CD4-positive, CD25-positive, alpha-beta regulatory T cell (primary cell): ENCODE data around the gene AKNAD1. TPM values are rescaled to one million over a fixed set of nuclear protein-coding genes. Genes with fewer than 3 reads are reported as not detected.

Source experiments
- ATAC-seq, 2 donors: fragments of 150-1000 bp; cut with Tn5 transposase; one replicate each; pipeline ENCODE4 v1.10.0; 2021; ENCODE audit warnings: low read depth in 2 of 2, moderate number of reproducible peaks in 2 of 2, moderate library complexity in 1 of 2
- DNase-seq, 3 donors: peaks; one replicate each; pipeline versions ENCODE4 v3.0.0 to v3.0.0-alpha.2; 2012 to 2022; ENCODE audit warnings: mixed read lengths in 1 of 3
- H3K27ac ChIP-seq: one replicate; pipeline ENCODE4 v1.7.0; 2013; ENCODE audit warnings: mild to moderate bottlenecking, low read length; ENCODE audit not compliant: insufficient read depth, poor library complexity, severe bottlenecking
- H3K27me3 ChIP-seq: one replicate; pipeline ENCODE4 v1.7.0; 2013; ENCODE audit warnings: low read length; ENCODE audit not compliant: control insufficient read depth, insufficient read depth
- H3K36me3 ChIP-seq: one replicate; pipeline ENCODE4 v1.7.0; 2013; ENCODE audit warnings: mild to moderate bottlenecking, low read length, moderate library complexity; ENCODE audit not compliant: control insufficient read depth, insufficient read depth
- H3K4me1 ChIP-seq: 2 replicates; pipeline ENCODE4 v1.7.0; 2013; ENCODE audit warnings: mild to moderate bottlenecking, low read length; ENCODE audit not compliant: insufficient read depth, control insufficient read depth, poor library complexity, severe bottlenecking
- H3K4me3 ChIP-seq: one replicate; pipeline ENCODE4 v1.7.0; 2013; ENCODE audit warnings: low read depth, mild to moderate bottlenecking, low read length, moderate library complexity
- H3K9me3 ChIP-seq, 2 experiments: 1 replicate in 1 of 2; 2 replicates in 1 of 2; pipeline ENCODE4 v1.7.0; 2013; ENCODE audit warnings: low read length in 2 of 2, mild to moderate bottlenecking in 1 of 2, moderate library complexity in 1 of 2; ENCODE audit not compliant: control insufficient read depth in 2 of 2
- H3K27ac Mint-ChIP-seq, 3 donors: one replicate each; pipeline ENCODE4 v1.8.0; 2020 to 2022; ENCODE audit warnings: mild to moderate bottlenecking in 3 of 3, mixed read lengths in 3 of 3, moderate library complexity in 2 of 3
- H3K27me3 Mint-ChIP-seq: one replicate; pipeline ENCODE4 v1.8.0; 2022; ENCODE audit warnings: mild to moderate bottlenecking, mixed read lengths
- H3K36me3 Mint-ChIP-seq: one replicate; pipeline ENCODE4 v1.8.0; 2020; ENCODE audit warnings: mixed read lengths
- H3K4me1 Mint-ChIP-seq, 4 donors: one replicate each; pipeline ENCODE4 v1.8.0; 2020 to 2022; ENCODE audit warnings: mixed read lengths in 4 of 4, mild to moderate bottlenecking in 1 of 4
- H3K4me3 Mint-ChIP-seq, 4 donors: one replicate each; pipeline ENCODE4 v1.8.0; 2020 to 2022; ENCODE audit warnings: mild to moderate bottlenecking in 4 of 4, mixed read lengths in 4 of 4, moderate library complexity in 3 of 4
- H3K9me3 Mint-ChIP-seq, 7 donors: one replicate each; pipeline ENCODE4 v1.8.0; 2020 to 2022; ENCODE audit warnings: mixed read lengths in 7 of 7, mild to moderate bottlenecking in 3 of 7, moderate library complexity in 2 of 7
- polyA plus RNA-seq, 4 donors: library from polyadenylated mRNA; unstranded; fragments of 300-500 nt; fragmentation: Illumina TruSeq; gene quantifications; one replicate each; pipeline ENCODE4 v1.2.3, GENCODE V29; 2021
- total RNA-seq: library from RNA; stranded (reverse); gene quantifications from one replicate; pipeline ENCODE4 v1.2.3, GENCODE V29; 2022

Gene AKNAD1, protein sequence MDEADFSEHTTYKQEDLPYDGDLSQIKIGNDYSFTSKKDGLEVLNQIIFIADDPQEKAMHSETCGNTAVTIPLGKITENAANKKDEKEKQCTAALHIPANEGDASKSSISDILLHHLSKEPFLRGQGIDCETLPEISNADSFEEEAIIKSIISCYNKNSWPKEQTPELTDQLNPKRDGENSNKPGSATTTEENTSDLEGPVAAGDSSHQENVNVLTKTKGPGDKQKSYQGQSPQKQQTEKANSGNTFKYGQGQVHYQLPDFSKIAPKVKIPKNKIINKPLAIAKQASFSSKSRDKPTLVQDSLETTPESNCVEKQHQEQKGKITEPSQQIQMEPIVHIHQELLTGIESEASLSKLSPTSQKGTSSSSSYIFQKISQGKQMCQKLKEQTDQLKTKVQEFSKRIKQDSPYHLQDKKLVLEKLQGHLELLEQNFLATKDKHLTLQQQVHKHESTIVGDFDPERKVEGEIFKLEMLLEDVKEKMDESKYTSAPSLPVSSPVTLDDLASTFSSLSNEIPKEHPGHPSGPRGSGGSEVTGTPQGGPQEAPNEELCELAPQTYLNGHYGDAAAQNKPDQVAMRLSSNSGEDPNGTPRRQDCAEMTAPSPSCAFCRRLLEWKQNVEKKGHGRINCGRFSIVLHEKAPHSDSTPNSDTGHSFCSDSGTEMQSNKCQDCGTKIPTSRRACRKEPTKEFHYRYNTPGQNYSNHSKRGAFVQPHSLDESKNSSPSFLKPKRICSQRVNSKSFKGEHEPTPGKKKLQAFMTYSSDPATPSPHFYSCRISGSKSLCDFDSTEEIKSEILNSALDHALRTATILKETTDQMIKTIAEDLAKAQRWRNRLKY
- total RNA-seq, result not detected
- not detected for polyA plus RNA-seq

DNA sequence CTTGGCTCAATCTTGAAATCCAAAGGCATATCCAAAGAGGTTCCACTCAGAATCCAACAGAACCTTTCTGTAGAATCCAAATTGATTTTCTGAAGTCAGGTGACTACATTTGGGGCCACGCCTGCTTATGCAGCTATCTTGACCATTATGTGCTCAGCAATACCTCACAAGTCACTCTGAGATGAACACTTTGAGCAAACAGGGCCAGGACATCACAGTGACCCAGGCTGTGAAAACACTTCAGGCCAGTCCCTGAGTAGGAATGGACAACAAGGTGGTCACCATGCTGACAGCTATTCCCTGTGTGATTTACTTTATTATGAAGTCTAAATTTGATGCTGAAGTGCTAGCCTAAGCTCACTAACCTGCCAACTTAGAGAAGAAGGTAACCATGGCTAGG lies at the start of gene AKNAD1:
AKNAD1 (minus strand) TSS at position 101 of the 400 bp plus-strand sequence. CDS start 4,430 bp downstream, outside the sequence.
- Mint-ChIP-seq H3K27me3 (peaks cover 51% of the 10 kb centered on the region), H3K4me3 (no peak within 1 kb of the TSS)
- H3K27ac ChIP-seq, result no peak within 1 kb of the TSS

DNA sequence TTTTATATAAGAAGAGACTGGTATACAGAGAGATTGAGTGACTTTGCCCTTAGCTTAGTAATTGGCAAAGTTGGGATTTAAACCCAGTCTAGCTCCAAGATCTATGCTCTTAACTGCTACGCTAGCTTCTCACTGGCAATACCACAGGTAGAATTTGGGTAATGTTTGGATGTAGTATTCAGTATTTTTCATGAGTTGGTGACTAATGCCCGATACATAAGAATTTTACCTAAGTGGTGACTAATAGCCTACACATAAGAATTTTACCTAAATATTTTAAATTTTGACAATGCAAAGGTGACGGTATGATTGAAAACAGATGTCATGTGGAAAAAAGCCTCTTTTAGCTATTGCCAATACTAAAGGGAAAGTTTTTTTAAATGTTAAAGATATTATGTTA lies 44.2 kb upstream of the AKNAD1 start:
- no peak overlapping the region for H3K4me3 Mint-ChIP-seq
- no peaks in the 10 kb centered on the region for H3K27me3 Mint-ChIP-seq
- H3K4me1 Mint-ChIP-seq, result peaks cover 0 to 5% (median 2%) of the 10 kb centered on the region in 4 donors
- Histone ChIP-seq H3K9me3 (no peaks in the 10 kb centered on the region), H3K4me3 (no peak overlapping the region), H3K27me3 (no peaks in the 10 kb centered on the region), H3K4me1 (no peaks in the 10 kb centered on the region), H3K36me3 (no peaks in the 10 kb centered on the region), H3K27ac (no peak overlapping the region)
- no peak overlapping the region for H3K27ac Mint-ChIP-seq
- peaks cover 3% of the 10 kb centered on the region for H3K36me3 Mint-ChIP-seq
- ATAC-seq (no peak), DNase-seq (no peak)
- H3K9me3 Mint-ChIP-seq, result no peaks in the 10 kb centered on the region

More for the DNA sequence above, at the start of gene AKNAD1:
- no peak within 1 kb of the TSS for H3K27ac Mint-ChIP-seq
- H3K27me3 ChIP-seq, result peaks cover 18% of the 10 kb centered on the region
- peaks cover 0 to 9% (median 3%) of the 10 kb centered on the region in 4 donors for H3K4me1 Mint-ChIP-seq
- no peaks in the 10 kb centered on the region for H3K36me3 ChIP-seq
- H3K9me3 Mint-ChIP-seq, result peaks cover 0 to 1% (median 0%) of the 10 kb centered on the region in 7 donors
- H3K4me3 ChIP-seq, result no peak within 1 kb of the TSS
- no peaks in the 10 kb centered on the region for H3K9me3 ChIP-seq
- no peaks in the 10 kb centered on the region for H3K36me3 Mint-ChIP-seq
- H3K4me1 ChIP-seq, result no peaks in the 10 kb centered on the region
- ATAC-seq (no peak), DNase-seq (no peak)

DNA sequence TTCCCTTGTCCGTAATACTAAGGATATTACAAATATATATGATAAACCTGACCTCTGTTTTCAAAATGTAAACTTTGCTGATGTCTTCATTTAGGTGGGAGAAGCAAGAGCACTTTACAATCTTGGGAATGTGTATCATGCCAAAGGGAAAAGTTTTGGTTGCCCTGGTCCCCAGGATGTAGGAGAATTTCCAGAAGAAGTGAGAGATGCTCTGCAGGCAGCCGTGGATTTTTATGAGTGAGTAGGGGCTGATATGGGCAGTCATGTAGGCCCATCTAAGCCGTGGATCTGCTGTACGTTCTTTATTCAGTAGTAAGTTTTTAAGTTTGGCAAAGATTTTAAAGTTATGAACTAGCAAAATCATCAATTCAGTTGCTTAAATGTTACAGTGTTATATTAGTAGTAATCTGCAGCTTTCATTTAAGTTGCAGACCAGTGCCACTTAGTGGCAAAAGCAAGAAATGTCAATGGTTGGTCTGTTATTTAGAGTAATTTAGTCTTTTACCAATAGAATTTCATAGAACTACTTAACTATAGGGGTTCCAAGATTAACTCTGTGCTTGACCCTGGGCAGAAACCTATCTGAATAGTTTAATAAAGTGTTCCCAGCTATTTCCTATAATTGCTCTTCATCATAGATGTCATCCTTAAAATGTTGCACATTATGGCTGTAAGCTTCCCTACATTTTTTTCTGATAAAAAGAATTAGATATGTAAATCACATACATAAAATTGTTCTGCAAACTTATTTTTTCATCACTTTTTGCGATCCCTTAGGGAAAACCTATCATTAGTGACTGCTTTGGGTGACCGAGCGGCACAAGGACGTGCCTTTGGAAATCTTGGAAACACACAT lies 41.2 kb upstream of the AKNAD1 start:
- Mint-ChIP-seq H3K9me3 (no peaks in the 10 kb centered on the region), H3K27ac (peak overlapping the region in 1 of 3 donors; percentile 26), H3K27me3 (no peaks in the 10 kb centered on the region), H3K4me1 (peaks cover 0 to 5% (median 2%) of the 10 kb centered on the region in 4 donors), H3K36me3 (no peaks in the 10 kb centered on the region), H3K4me3 (no peak overlapping the region)
- no peaks in the 10 kb centered on the region for H3K36me3 ChIP-seq
- no peaks in the 10 kb centered on the region for H3K9me3 ChIP-seq
- H3K4me3 ChIP-seq, result no peak overlapping the region
- no peak overlapping the region for H3K27ac ChIP-seq
- peak; percentile 81 to 83 for ATAC-seq
- DNase-seq, result peak; percentile 8 to 70 (median 63)
- no peaks in the 10 kb centered on the region for H3K27me3 ChIP-seq
- no peaks in the 10 kb centered on the region for H3K4me1 ChIP-seq

DNA sequence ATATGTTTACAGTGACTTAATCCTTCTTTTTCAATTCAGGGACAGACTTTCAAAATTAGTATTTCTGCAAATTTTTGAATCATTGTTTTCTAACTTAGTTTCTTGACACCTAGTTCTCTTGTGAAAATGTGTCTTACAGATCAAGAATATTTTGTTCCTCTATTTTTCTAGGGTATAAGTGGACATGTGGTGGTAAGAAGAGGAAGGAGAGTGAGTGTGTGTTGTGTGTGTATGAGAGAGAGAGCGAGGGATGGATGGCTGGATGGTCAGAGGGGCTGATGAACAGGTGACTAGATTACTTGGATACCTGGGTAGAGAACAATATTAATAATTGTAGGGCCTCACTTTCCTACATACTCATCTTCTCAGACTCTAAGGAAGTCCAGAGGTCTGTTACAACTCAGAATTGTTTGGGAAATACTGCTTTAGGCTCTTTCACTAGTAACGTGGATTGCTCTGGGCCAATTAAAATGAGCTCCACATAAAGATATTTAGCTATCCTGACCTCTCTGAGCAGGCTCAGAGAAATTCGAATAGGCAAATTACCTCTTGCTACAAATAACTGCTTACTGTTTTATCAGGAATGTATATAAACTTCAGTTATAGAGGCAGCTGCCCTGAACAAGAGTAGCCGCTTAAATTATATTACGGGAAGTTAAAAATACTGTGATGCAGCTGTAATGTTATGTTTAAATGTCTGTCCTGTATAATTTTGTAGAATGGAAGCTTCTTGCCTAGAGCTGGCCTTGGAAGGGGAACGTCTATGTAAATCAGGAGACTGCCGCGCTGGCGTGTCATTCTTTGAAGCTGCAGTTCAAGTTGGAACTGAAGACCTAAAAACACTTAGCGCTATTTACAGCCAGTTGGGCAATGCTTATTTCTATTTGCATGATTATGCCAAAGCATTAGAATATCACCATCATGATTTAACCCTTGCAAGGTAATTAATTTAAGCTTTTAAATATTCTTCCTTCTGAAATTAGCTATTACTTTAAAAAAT lies 39.6 kb upstream of the AKNAD1 start:
- Mint-ChIP-seq H3K27ac (no peak overlapping the region), H3K4me3 (no peak overlapping the region), H3K27me3 (no peaks in the 10 kb centered on the region), H3K4me1 (peaks cover 0 to 5% (median 2%) of the 10 kb centered on the region in 4 donors), H3K9me3 (no peaks in the 10 kb centered on the region), H3K36me3 (no peaks in the 10 kb centered on the region)
- H3K4me3 ChIP-seq, result no peak overlapping the region
- H3K9me3 ChIP-seq, result no peaks in the 10 kb centered on the region
- DNase-seq (no peak), ATAC-seq (no peak)
- H3K4me1 ChIP-seq, result no peaks in the 10 kb centered on the region
- no peaks in the 10 kb centered on the region for H3K36me3 ChIP-seq
- no peak overlapping the region for H3K27ac ChIP-seq
- H3K27me3 ChIP-seq, result no peaks in the 10 kb centered on the region

- Histone ChIP-seq H3K4me3 (no peak overlapping the region), H3K27me3 (no peaks in the 10 kb centered on the region), H3K27ac (no peak overlapping the region), H3K4me1 (no peaks in the 10 kb centered on the region), H3K36me3 (no peaks in the 10 kb centered on the region), H3K9me3 (no peaks in the 10 kb centered on the region)
- Mint-ChIP-seq H3K4me3 (no peak overlapping the region), H3K27ac (no peak overlapping the region), H3K36me3 (no peaks in the 10 kb centered on the region), H3K9me3 (no peaks in the 10 kb centered on the region), H3K4me1 (peaks cover 0 to 4% (median 2%) of the 10 kb centered on the region in 4 donors), H3K27me3 (no peaks in the 10 kb centered on the region)
- DNase-seq (no peak), ATAC-seq (no peak)
Measured at GRCh38 chr1:108893141-108893530, 36.2 kb upstream of the AKNAD1 start.

GRCh38 chr1:108892356-108893140 lies 35.7 kb upstream of the AKNAD1 start:
- DNase-seq (no peak), ATAC-seq (no peak)
- Mint-ChIP-seq H3K4me1 (no peaks in the 10 kb centered on the region), H3K36me3 (no peaks in the 10 kb centered on the region), H3K27ac (no peak overlapping the region), H3K4me3 (no peak overlapping the region), H3K27me3 (no peaks in the 10 kb centered on the region), H3K9me3 (no peaks in the 10 kb centered on the region)
- Histone ChIP-seq H3K36me3 (no peaks in the 10 kb centered on the region), H3K9me3 (no peaks in the 10 kb centered on the region), H3K27me3 (no peaks in the 10 kb centered on the region), H3K27ac (no peak overlapping the region), H3K4me3 (no peak overlapping the region), H3K4me1 (no peaks in the 10 kb centered on the region)
